Erythroblast (primary cell): ENCODE measurements around the gene DUS2.

Experiments
- GATA1 ChIP-seq: IDR thresholded peaks from 2 replicates; pipeline ENCODE4 v1.6.1; 2011; ENCODE audit warnings: low read depth, mild to moderate bottlenecking, control low read depth, low read length, moderate library complexity
- POLR2A ChIP-seq: IDR thresholded peaks from 2 replicates; pipeline ENCODE4 v1.6.1; 2011; ENCODE audit warnings: mild to moderate bottlenecking, low read length

- TF ChIP-seq POLR2A (no peak), GATA1 (no peak)
Measured at GRCh38 chr16:68041783-68042182, 18.7 kb downstream of the DUS2 start.
